Hypothalamus (tissue), 51 donors: ENCODE measurements around the gene GABRA1.

Source experiments
- DNase-seq, 51 donors: peaks; one replicate each; lab custom pipeline; 2025; lab: John Stamatoyannopoulos, UW

The GABRA1 gene

DNA sequence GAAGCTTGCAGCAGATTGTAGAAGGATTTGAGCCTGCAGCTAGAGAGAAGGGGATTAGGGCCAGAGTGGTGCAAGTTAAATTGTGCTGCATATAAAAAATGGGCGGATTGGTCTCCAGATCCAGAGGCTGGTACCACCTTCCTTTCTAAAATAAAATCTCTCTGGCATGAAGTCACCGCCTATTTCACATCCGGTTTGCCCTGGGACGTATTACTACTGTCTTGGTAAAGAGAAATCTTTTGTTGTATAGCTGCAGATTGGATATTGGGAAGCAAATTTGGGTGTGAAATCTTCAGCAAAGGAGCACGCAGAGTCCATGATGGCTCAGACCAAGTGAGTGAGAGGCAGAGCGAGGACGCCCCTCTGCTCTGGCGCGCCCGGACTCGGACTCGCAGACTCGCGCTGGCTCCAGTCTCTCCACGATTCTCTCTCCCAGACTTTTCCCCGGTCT lies at the start of gene GABRA1:
GABRA1 (plus strand) TSS at position 180 of the 451 bp plus-strand sequence. CDS start 2,691 bp downstream, outside the sequence.
- DNase-seq = peak in 14 of 51 donors; percentile 5 to 51 (median 20)

DNA sequence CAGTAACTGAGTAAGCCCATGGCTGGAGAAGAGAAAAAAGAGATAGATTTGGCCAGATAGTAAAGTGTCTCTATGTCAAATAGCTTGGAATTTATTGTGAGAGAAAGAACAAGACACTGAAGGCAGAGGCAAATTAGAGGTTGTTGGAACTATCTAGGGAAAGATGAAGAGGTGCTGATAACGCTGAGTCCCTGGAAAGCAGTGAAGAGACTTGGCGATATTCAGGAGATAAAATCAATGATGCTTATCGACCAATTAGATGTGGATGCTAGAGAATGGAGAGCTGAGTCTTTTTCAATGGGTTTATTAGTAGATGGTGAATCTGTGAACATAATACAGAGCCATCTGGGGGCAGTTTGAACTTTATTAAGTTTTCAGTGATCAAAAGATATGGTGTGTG lies 48.6 kb upstream of the GABRA1 start:
- no peak for DNase-seq

GRCh38 chr5:161804263-161804662 lies 43.7 kb upstream of the GABRA1 start:
- no peak for DNase-seq

GRCh38 chr5:161846746-161847145 lies 1.2 kb upstream of the GABRA1 start:
- DNase-seq = no peak

- peak in 3 of 51 donors; percentile 4 to 51 (median 38) for DNase-seq
Observed at GRCh38 chr5:161847447-161847846, 473 bp upstream of the GABRA1 start.

- no peak for DNase-seq
Observed at GRCh38 chr5:161850491-161850890, 2.6 kb downstream of the GABRA1 start.

- DNase-seq = no peak
Observed at GRCh38 chr5:161851691-161852299, 3.9 kb downstream of the GABRA1 start.

DNA sequence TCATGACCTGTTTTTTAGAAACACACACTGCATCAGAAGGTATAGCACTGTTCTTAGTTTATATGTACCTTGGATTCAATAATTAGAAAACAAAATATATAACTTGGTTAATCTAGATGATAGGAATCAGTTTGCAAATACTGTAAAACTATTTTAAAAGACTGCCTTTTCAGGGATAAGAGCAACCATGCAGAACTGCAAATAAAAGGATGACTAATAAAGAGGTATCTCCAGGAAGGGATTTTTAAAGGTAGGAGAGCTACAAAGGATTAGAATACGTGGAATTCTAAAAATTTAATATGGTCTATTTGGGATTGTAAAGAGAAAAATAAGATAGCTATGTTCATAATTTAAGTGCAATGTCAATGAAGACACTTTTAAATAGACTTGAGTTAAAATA lies 9.4 kb downstream of the GABRA1 start:
- DNase-seq = no peak

DNA sequence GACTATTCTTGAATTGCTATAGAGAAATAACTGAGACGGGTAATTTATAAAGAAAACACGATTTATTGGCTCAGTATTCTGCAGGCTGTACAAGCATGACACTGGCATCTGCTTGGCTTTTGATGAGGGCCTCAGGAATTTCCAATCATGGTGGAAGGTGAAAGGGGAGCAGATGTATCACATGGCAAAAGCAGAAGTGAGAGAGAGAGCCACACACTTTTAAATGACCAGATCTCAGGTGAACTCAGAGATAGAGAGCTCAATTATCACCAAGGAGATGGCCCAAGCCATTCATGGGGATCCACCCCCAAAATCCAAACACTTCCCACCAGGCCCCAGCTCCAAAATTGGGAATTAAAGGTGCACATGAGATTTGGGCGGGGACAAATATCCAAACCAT lies 15.3 kb downstream of the GABRA1 start:
- DNase-seq = no peak

DNA sequence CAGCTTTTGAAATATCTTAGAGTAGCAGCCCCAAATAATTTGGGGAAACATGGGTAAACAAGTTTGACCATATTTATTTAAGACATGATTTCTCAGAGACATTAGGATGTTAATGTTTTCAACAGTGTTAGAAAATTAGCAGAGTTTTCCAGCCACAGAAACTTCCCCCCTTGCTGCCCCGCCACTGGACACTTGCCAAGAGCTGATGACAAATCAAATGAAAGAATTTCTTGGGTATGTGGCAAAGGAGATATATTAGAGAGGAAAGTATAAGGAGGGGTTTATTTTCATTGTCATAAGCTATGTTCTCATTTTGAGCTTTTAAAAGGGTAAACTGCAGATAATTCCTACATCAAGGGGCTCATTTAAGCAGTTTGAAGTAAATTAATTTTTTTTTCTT lies 15.9 kb downstream of the GABRA1 start:
- no peak for DNase-seq

- DNase-seq = no peak
Observed at GRCh38 chr5:161865510-161865909, 17.6 kb downstream of the GABRA1 start.

GRCh38 chr5:161889971-161890370 lies 42.1 kb downstream of the GABRA1 start:
- DNase-seq = no peak

GRCh38 chr5:161895514-161895913 lies 47.6 kb downstream of the GABRA1 start:
- DNase-seq = no peak

DNA sequence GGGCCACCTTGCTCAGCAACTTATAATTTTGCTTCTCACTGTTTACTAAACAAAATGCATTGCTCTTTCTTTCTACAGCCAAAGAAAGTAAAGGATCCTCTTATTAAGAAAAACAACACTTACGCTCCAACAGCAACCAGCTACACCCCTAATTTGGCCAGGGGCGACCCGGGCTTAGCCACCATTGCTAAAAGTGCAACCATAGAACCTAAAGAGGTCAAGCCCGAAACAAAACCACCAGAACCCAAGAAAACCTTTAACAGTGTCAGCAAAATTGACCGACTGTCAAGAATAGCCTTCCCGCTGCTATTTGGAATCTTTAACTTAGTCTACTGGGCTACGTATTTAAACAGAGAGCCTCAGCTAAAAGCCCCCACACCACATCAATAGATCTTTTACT lies 49.1 kb downstream of the GABRA1 start:
- DNase-seq = no peak

- DNase-seq = no peak
Observed at GRCh38 chr5:161899590-161899989, 51.7 kb downstream of the GABRA1 start.

DNA sequence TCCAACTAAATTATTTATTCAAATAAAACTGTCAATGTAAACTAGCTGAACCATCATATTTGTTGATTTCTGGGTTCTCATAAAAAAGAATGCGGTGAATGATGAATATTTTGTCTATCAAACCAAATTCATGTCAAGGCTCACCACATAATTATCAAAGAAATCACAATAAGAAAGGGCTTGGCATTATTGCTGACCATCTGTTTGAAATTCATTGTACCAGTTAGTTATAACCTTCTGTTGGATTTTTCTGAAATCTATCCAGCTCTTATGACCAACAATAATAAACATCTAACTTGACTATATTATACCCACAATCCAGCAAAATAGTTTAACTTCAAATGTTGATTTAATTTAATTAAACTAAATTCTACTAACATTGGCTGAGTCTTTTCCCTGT lies 53.1 kb downstream of the GABRA1 start:
- no peak for DNase-seq

- no peak for DNase-seq
Observed at GRCh38 chr5:161921781-161922180, 73.9 kb downstream of the GABRA1 start.

DNA sequence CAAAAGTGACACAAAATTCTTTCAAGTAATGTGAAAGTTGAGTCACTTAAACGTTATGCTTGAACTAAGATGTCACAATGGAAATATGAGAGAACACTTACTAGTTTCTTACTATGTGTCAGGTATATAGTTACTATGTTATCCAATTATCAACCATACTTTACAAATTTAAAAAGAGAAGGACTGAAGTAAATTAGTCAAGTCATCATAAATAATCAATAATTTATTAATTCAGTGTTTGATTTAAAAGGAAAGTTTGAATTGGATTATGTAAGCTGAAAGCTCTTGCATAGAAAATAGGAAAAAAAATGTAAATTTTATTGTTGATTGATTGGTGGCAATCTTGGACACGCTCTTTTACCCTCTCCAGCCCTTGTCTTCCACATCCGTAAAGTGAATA lies 76.3 kb downstream of the GABRA1 start:
- no peak for DNase-seq

DNA sequence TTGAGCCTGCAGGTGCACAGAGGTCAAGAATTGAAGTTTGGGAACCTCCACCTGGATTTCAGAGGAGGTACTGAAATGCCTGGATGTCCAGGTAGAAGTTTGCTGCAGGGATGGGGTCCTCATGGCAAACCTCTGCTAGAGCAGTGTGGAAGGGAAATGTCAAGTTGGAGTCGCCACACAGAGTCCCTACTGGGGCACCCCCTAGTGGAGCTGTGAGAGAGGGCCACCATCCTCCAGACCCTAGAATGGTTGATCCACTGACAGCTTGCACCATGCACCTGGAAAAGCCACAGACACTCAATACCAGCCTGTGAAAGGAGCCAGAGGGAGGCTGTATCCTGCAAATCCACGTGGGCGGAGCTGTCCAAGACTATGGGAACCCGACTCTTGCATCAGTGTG lies 78.0 kb downstream of the GABRA1 start:
- DNase-seq = no peak

GRCh38 chr5:161934486-161934885 lies 86.6 kb downstream of the GABRA1 start:
- no peak for DNase-seq

GRCh38 chr5:161944974-161945373 lies 97.1 kb downstream of the GABRA1 start:
- DNase-seq = no peak

DNA sequence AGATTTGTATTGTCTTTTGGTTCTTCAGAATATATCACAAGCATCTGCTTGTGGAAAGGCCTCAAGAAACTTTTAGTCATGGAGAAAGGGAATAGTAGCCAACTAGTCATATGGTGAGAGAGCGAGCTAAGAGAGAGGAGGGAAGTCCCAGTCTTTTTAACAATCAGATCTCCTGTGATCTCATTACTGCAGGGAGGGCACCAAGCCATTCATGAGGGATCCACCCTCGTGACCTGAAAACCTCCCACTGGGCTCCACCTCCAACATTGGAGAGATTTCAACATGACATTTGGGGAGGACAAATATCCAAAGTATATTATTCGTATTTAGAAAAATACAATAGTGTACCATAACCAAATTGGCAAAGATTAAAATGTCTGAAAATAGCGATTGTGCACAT lies 99.0 kb downstream of the GABRA1 start:
- no peak for DNase-seq
